K562 (cell line): ENCODE data around the gene BEST4.

Experiments
- ATF2 ChIP-seq: sonication (generic); formaldehyde crosslinking; IDR thresholded peaks from 2 replicates; pipeline ENCODE4 v1.8.1; 2022; ENCODE audit warnings: missing genetic modification reagents
- CTCF ChIP-seq, 3 experiments: IDR thresholded peaks in 2 of 3; conservative IDR thresholded peaks in 1 of 3; 2 replicates each; pipeline ENCODE4 v1.5.1; 2011 to 2012; ENCODE audit warnings: low read length in 3 of 3, mild to moderate bottlenecking in 3 of 3, control low read depth in 2 of 3, improper control_type of control experiment in 1 of 3, inconsistent platforms in 1 of 3, low read depth in 1 of 3, mixed read lengths in 1 of 3, moderate library complexity in 1 of 3; ENCODE audit not compliant: insufficient read depth in 2 of 3
- HDAC2 ChIP-seq: fragments of 450-650 bp; IDR thresholded peaks from 2 replicates; pipeline ENCODE4 v1.6.1; 2016; ENCODE audit warnings: mild to moderate bottlenecking
- HOMEZ ChIP-seq: fragments of 250-450 bp; sonication (Bioruptor Pico); IDR thresholded peaks from 2 replicates; pipeline ENCODE4 v1.4.0; 2020; ENCODE audit warnings: mild to moderate bottlenecking, moderate library complexity
- MAZ ChIP-seq, 2 experiments: fragments of 450-650 bp in 1 of 2; sonication (generic) in 1 of 2; formaldehyde crosslinking; IDR thresholded peaks in 1 of 2; conservative IDR thresholded peaks in 1 of 2; 2 replicates each; pipeline versions ENCODE4 v1.4.0 to v1.5.0; 2020; ENCODE audit warnings: mild to moderate bottlenecking in 1 of 2, missing genetic modification reagents in 1 of 2
- NFE2L1 ChIP-seq: fragments of 450-650 bp; IDR thresholded peaks from 2 replicates; pipeline ENCODE4 v1.6.1; 2016; ENCODE audit warnings: missing genetic modification characterization, low read depth, mild to moderate bottlenecking, missing compliant biosample characterization, moderate library complexity, borderline replicate concordance
- NKRF ChIP-seq: fragments of 450-650 bp; IDR thresholded peaks from 2 replicates; pipeline ENCODE4 v1.6.1; 2016; ENCODE audit warnings: borderline replicate concordance
- PHF20 ChIP-seq: fragments of 450-650 bp; IDR thresholded peaks from 2 replicates; pipeline ENCODE4 v1.6.1; 2018; ENCODE audit not compliant: partially characterized antibody
- SMAD4 ChIP-seq: fragments of 250-450 bp; sonication (Bioruptor Pico); conservative IDR thresholded peaks from 2 replicates; pipeline ENCODE4 v1.8.0; 2021; ENCODE audit warnings: inconsistent platforms, mild to moderate bottlenecking, moderate library complexity
- ZC3H8 ChIP-seq: fragments of 450-650 bp; IDR thresholded peaks from 2 replicates; pipeline ENCODE4 v1.6.1; 2017
- ZNF143 ChIP-seq: sonication (generic); formaldehyde crosslinking; IDR thresholded peaks from 2 replicates; pipeline ENCODE4 v1.9.0; 2022; ENCODE audit warnings: mild to moderate bottlenecking, missing genetic modification reagents

GRCh38 chr1:44835738-44836675, 48.0 kb upstream of the BEST4 start:
- TF ChIP-seq ZC3H8 (no peak), HOMEZ (CRISPR knock-in tag) (0 out of 2 replicates have a peak, but pooled peaks have one; percentile 50), MAZ (CRISPR knock-in tag; conservative IDR thresholded peaks at IDR 0.05 in 1 of 2, IDR thresholded peaks at IDR 0.05 in 1 of 2) (peak; percentile 13 to 60; a peak in 2 of 4 replicates), HDAC2 (peak; percentile 86), ZNF143 (CRISPR knock-in tag) (no peak), SMAD4 (no peak), CTCF (IDR thresholded peaks at IDR 0.05 in 2 of 3, conservative IDR thresholded peaks at IDR 0.05 in 1 of 3; ENCODE audit: insufficient read depth in 2 of 3, low read depth in 1 of 3, low read length in 3 of 3) (peak; percentile 87 to 98 (median 92)), NFE2L1 (tag) (no peak), ATF2 (no peak), NKRF (no peak), PHF20 (no peak)
